Measurements from ENCODE around the gene DPYD. TPM values are rescaled to one million over a fixed set of nuclear protein-coding genes. Genes with fewer than 3 reads are reported as not detected.

DPYD gene
- total RNA-seq, 1 donor, result 35.8 TPM

DNA sequence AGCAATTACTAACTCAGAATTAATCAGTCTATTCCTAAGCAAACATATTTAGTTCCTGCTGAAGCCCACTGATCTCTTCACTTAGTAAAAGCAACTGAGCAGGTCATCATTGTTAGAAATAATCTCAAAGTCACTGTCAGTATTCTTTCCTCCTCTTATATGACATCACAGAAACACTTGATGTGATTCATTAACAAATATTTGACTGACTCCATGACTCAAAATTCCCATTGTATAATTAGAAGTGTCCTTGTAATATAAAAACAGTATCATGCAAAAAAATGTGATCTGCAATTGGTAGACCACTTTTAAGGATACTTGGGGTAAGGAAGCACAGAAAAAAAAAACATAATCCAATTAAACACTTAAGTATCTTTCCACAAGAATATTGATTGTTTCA lies 194.4 kb downstream of the DPYD start:
- no peak for DNase-seq (ENCODE audit: low read depth in 2 of 3, low spot score in 2 of 3)

DNA sequence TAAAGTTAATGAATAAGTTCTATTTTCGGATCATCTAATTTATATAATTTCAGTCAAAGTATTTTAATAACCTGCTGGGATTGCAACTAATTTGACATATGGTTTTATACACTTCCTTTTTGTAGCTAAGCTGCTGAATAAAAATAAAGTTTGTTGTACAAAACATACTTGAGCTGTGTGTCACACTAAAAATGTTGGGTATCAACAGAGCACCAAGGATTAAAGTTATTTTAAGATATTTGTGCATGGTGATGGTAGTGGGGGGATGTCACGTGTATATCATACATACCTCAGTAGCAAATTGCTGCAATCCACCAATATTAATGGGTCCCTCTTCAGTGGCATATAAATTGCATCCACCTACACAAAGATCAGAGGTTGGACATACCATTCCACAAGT lies 199.6 kb downstream of the DPYD start:
- DNase-seq (ENCODE audit: low read depth in 2 of 3, low spot score in 2 of 3), result no peak

DNA sequence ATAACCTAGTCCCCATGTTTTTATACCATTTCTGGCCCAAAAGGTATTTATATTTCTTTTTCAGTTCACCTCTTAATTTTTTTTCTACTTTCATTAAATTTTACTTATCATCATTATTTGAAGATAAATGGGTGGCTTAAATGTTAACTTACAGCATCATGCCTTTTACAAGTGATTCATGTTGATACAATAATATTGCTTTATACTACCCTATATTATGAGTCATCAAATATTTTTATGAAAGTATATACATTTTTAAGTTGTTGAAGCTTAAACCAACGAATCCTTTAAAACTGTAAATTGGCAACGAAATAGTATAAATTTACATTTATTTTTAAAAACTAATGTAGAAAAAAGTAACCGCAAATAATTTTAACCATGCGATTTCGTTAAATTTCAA lies 207.9 kb downstream of the DPYD start:
- no peak for DNase-seq (ENCODE audit: low read depth in 2 of 3, low spot score in 2 of 3)

DNA sequence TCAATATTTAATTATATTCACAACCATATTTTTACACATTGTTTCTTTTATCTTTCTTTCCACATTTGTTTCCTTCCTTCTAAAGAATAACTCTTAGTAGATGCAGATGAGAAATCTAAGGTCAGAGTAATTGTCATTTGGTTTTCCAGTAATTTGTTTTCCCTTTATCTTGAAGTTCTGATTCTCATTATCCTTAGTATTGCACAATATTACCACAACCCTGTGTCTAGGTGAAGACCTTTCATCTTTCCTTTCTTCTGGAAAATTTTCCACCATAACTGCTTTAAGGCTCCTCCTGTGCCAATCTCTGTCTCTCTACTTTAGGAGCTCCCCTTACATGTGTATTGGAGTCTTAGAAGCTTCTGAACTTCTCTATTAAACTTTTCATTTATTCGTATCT lies 209.0 kb downstream of the DPYD start:
- no peak for DNase-seq (ENCODE audit: low read depth in 2 of 3, low spot score in 2 of 3)

DNA sequence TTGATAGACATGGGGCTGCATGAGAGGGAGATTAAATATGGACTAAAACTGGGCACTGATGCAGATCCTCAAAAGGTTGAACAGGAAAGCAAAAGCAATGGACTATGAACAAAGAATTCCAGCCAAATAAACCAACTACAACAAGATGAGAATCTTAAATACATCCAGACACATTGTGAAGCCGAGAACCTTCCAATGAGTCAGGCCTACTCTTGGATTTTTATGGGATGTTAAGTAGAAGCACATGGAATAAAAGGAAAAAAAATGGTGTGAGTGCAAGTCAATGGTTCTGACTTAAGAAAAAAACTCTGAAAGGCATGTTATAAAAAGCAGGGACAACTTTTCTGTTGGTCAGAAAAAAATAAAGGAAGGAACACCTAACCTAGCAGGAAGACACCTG lies 227.2 kb downstream of the DPYD start:
- no peak for DNase-seq (ENCODE audit: low read depth in 2 of 3, low spot score in 2 of 3)

DNA sequence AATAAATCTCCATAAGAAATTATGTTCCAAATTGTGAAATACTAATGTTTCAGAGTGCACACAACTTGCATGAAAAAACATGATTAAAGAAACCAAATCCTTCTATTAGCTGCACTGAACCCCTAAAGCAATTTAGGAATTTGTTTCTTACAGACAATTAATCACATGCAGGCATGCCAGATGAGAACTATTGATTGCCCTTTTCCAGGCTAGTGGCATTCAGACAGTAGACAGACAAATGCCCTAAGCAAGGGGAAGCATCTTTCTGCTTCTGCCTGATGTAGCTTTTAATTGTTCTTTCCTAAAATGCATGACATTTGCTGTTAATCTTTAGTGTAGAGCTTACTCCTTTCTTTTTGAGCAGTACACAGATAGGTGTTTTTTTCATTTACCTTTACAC lies 229.5 kb downstream of the DPYD start:
- no peak for DNase-seq (ENCODE audit: low read depth in 2 of 3, low spot score in 2 of 3)

DNA sequence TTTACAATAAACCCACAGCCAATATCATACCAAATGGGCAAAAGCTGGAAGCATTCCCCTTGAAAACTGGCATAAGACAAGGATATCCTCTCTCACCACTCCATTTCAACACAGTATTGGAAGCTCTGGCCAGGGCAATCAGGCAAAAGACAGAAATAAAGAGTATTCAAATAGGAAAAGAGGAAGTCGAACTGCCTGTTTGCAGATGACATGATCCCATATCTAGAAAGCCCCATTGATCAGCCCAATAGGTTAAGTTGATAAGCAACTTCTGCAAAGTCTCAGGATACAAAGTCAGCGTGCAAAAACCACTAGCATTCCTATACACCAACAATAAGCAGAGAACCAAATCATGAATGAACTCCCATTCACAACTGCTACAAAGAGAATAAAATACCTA lies 235.5 kb downstream of the DPYD start:
- DNase-seq (ENCODE audit: low read depth in 2 of 3, low spot score in 2 of 3), result no peak

DNA sequence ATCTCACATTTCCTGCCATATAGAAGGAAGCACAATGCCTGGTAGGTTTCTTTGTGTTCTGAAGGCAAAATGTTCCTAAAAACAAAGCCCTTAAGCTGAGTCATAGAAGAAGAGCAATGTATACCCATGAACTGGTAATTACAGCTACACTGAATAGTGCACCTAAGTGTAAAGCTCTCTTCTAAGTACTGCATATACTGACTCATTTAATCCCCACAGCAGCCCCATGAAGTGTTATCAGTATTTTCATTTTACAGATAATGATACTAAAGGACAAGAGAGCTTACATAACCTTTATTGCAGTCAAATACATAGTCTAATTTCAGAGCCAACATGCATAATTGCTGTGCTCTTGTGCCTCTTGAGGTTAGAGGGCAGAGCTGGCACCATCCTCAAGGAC lies 239.9 kb downstream of the DPYD start:
- DNase-seq (ENCODE audit: low read depth in 2 of 3, low spot score in 2 of 3), result no peak

DNA sequence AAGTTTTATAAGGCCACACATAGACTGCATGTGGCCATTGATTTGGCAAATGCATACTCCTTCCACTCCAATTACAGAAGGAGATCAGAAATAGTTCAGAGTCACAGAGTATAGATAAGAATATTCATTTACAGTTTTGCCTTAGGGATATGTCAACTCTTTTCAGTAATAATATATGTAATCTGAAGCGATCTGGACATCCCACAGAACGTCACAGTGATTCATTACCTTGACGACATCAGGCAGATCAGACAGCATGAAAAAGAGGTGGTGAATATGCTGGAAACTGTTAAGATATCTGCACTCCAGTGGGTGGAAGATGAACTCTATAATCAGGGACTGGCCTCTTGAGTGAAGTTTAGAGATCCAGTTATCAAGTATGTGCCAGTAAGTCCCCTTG lies 240.4 kb downstream of the DPYD start:
- no peak for DNase-seq (ENCODE audit: low read depth in 2 of 3, low spot score in 2 of 3)

DNA sequence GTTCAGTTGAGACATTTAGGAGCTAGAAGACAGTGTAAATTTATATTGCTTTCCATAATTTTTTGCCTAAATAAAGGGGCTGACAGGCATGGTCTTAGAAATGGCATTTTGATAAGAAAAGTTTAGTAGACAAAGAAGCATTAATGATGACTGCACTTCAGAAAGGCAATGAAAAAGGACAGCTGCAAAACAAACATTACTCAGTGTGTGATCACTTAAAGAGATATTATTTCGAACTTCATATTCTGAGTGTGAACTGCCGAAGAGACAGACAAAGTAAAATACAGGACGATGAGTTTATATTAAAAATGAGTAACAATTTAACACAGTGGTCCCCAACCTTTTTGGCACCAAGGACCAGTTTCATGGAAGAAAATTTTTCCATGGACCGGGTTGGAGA lies 243.1 kb downstream of the DPYD start:
- DNase-seq (ENCODE audit: low read depth in 2 of 3, low spot score in 2 of 3), result no peak

DNA sequence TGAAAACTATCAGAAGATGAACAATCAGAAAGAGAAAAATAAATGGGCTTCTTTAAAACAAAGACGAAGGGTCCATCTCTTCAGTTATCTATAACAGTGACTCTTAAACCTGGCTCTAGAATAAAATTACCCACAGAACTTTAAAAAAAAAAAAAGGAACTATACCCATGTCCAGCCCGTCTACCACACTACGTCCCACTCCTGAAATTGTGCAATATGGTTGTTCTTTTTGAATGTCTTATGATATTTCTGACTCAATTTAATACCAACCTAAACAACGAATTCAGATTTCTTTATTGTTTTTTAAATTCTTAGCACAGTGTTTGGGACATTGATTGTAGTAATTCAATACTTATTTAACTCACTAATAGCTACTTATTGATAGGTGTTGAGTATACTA lies 246.3 kb downstream of the DPYD start:
- no peak for DNase-seq (ENCODE audit: low read depth in 2 of 3, low spot score in 2 of 3)

DNA sequence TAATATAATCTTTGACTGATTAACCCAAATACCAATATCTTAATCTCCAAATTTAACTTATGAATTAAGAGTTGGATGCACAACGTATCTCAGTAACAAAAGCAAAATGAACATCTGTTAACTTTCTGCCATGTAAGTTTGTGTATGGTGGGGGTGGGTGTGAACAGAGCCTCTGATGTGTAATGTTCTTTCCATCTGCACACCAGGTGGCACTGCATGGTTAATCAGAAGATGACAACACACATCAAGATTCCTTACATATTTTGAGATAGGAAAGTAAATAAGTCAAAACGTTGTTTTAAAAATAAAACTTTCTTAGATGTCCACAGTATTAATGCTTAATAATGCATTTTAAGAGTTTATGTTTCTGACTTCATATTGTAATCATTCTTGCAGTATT lies 251.9 kb downstream of the DPYD start:
- DNase-seq (ENCODE audit: low read depth in 2 of 3, low spot score in 2 of 3), result peak in 2 of 3 donors; percentile 11 to 15

DNA sequence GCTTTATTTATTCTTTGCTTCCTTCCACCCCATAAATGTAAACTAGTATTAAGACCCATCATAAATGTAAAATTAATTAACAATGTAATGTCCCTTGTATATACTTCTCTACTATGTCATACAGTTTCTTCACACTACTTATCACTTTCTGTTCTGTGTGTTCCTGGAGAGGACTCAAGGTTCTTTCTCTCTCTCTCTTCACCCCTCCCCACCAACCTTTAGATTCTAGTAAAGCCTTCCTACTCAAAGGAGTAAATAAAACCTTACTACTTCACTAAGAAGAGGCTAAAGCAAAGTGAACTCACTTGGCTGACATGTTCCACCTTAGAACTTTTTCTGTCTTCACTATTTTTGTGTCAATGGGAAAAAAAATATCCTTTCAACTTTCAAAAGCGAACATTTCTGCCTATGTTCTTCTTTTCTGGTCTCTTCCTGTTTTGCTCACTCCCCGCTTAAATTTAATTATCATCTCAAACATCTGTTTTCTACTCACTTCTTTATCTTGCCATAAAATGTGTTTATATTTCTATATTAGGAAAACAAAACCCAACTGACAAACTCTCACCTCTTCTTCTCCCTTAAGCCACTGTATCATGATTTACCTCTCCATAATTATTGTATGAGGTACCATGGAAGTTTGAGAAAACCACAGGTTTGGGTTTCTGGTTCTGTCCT lies 260.3 kb downstream of the DPYD start:
- peak in 2 of 3 donors; percentile 17 to 77 for DNase-seq (ENCODE audit: low read depth in 2 of 3, low spot score in 2 of 3)

DNA sequence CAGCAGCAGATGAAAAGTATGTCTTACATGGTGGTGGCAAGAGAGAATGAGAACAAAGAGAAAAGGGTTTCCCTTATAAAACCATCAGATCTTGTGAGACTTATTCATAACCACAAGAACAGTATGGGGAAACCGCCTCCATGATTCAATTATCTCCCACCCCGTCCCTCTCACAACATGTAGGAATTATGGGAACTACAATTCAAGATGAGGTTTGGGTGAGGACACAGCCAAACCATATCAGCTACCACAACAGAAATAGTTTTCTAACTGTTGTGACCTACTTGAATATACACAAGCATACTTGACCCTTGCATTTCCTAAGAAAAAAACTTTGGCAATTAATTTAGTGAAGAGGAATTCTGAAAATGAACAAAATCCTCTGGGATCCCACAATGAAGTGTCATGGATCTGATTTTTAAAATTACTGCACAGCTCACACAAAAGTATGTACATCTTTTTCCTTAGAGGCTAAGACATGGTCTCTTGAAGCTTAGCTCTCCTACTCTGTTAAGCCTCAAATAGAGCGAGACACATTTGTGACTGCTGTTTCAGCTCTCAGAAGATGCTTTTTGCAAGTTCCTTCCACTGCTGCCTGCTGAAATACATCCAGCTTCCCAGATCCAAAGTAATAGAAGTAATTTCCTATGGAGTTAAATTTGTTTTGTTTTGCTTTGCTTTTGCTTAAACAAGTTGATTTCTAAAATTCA lies 265.8 kb downstream of the DPYD start:
- DNase-seq (ENCODE audit: low read depth in 2 of 3, low spot score in 2 of 3), result no peak

DNA sequence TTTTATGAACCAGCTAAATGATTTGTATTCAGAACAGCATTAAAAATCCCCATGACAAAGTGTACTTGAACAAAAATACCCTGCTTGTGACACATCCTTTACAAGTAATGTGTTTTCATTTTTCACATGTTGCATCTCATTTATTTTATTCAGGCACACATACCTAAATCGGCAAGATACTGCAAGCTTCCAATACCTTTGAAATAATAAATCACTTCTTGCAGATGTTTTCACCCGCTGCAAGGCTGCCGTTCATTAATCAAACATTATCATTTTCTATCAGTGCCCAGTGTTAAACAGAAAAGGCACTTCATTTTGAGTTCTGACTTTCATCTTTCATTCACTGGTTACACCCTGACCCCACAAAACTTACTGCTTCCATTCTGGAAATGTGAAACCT lies 269.6 kb downstream of the DPYD start:
- DNase-seq (ENCODE audit: low read depth in 2 of 3, low spot score in 2 of 3), result no peak

DNA sequence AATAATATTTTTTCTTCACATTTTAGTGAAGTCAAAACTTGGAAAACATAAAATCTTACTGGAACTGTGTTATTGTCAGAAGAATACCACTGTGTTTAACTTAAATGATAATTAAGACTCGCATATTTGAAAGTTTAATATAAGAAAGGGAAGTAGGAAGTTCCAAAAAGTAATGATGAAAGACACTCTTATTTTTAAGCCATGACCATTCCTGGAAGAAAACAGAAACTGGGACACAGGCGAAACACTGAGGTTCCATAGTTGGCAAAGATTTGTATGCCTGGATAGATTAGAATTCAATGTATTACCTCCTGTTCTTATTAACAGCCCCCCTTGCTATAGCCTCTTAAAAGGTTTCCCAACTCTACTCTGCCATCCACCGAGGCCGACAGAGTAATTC lies 271.2 kb downstream of the DPYD start:
- no peak for DNase-seq (ENCODE audit: low read depth in 2 of 3, low spot score in 2 of 3)

DNA sequence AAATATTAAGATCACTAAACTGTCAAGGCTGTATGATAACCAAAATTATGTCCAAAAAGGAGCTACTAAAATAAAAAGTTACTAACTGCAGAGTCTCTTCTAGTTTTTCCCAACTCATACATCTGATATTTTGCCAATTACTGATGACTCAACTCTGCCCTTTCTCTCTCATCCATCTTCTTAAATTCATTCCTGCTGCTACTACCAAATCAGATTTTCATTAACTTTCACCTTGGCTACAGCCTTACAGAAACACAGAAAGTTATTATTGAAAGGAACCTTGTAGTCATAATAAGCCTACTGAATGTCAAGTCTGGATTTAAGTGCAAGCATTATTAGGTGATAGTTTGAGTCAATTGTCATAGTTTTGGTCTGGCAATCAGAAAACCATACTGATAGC lies 273.1 kb downstream of the DPYD start:
- no peak for DNase-seq (ENCODE audit: low read depth in 2 of 3, low spot score in 2 of 3)

DNA sequence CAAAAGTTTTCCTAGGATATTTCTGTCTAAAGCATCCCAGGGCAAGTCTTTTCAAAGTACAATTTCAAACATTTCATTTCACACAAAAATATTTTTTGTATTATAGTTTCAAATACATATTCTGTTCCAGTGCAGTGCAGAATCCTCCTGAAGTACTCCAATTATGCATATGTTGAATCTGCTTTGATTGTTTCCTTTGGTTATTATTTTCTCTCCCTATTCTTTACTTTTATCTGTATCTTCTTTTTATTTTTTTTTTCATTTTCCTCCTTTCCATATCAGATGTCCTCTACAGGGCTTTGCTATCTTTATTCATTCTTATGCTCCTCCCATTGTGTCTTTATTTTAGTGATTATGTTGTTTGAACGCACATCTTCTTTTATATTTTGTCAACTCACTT lies 274.8 kb downstream of the DPYD start:
- no peak for DNase-seq (ENCODE audit: low read depth in 2 of 3, low spot score in 2 of 3)

DNA sequence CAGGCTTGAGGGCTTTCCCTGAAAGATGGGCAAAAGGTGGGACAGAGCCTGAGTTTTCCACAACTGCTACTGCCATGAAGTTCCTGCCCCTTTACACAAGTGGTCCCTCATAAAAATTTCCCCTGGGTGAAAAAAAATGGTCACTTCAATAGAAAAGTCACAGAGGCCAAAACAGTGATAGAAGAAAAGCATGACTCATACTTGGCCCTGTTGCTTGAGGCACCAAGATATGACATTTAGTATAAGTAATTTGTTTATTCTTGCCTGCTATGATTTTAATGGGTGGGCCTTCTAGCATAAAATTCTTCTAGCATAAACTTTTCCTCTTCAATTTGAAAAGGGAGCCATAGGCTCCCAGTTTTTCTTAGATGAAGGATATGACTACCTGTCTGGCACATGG lies 280.2 kb downstream of the DPYD start:
- no peak for DNase-seq (ENCODE audit: low read depth in 2 of 3, low spot score in 2 of 3)

DNA sequence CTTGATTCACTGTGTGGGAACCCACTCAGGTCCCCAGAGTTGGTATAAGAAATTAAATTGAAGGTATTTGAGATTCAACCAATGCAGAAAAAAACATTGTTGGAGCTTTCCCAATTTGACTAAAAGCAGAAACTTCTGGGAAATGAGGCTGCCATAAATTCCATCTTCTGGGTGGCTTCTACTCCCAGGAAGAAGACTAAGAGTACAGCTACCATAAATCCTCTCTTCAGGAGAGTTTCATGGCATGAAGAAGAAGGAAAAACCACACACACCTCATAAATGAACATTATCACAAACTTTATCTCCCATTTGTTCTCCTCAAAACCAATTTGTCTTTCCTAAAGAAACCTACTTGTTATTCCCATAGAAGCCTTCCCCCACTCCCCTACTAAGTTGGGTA lies 283.9 kb downstream of the DPYD start:
- no peak for DNase-seq (ENCODE audit: low read depth in 2 of 3, low spot score in 2 of 3)

DNA sequence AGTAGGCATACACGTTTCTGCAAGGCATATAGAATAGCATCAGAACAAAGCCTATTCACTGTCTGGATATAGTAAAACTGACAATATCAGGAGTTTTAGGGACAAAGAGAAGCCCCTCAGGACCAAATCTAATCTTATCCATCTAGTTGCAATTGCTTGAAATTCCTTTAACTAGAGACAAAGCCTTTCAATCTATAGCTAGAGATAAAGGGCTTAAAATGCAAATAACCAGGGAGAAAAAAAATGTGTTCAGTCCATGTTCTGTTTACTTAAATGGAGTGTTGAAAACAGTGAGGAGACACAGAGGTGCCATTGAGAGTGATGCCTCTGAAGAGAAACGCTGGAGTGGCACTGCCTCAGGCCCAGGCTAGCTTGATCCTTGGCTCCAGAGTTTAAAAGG lies 286.1 kb downstream of the DPYD start:
- DNase-seq (ENCODE audit: low read depth in 2 of 3, low spot score in 2 of 3), result no peak

DNA sequence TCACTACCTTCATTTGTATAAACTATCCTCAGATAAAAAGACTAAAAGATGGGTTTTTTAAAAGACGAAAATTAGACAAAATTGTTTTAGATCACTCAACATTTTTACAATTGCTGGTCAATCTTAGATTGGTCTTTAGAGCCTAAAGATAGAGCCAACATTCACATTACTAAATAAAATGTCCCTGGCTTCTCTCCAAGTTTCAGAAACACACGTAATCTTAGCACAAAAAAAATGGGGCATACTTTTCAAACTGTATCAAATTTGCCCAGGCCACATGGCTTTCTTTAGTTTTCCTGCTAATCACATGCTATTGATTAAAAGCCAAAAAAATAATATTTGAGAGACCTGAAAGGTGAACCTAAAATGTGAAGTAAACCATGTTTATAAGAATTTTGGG lies 288.1 kb downstream of the DPYD start:
- DNase-seq (ENCODE audit: low read depth in 2 of 3, low spot score in 2 of 3), result no peak

DNA sequence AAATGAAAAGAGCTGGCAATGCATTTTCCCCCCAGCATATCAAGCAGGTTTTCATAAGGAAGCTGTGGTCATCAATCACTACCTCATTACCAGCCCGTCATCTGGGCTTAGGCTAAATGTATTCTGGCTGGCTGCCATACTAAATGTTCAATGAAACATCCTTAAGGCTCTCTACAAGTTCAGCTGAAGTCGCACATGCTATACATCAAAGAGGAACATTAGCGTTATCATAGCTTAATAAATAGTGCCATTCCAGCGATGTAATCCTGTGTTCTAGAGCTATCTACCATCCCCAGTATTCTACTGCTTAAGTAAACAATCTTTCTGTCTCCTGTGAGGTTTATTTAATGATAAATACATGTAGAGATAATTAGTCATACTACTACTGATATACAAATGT lies 288.8 kb downstream of the DPYD start:
- DNase-seq (ENCODE audit: low read depth in 2 of 3, low spot score in 2 of 3), result peak in 2 of 3 donors; percentile 3 to 60

Measured in hematopoietic multipotent progenitor cell (in vitro differentiated cells).